ENCODE measurements around the gene LCN9. TPM values are rescaled to one million over a fixed set of nuclear protein-coding genes. Genes with fewer than 3 reads are reported as not detected.

LCN9 gene
- total and polyA plus RNA-seq, 5 donors = not detected

DNA sequence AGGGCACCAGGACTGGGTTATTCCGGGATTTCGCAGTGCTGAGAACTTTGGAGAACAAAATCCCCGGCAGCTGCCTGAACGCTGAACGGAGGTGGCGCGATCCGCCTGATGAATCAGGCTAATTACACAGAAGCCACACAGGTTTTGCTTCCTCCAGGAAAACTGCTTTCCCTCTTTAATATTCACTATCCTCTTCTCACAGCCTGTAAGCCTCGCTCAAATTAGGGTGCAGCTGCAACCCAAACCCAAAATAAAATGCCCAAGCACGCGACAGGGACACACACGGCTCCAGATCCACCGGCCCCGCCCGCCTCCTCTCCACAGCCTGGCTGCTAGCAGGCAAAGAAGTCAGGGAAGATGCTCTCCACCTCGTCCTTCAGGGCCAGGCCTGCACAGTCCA is 30.2 kb downstream of the LCN9 start:
- Histone ChIP-seq H3K27ac (ENCODE audit: low read length) (no peak overlapping the region), H3K9me3 (ENCODE audit: control insufficient read depth, low read length) (no peaks in the 10 kb centered on the region), H3K4me3 (ENCODE audit: low read length) (no peak overlapping the region), H3K27me3 (ENCODE audit: control insufficient read depth, insufficient read depth) (no peaks in the 10 kb centered on the region), H3K4me1 (ENCODE audit: control insufficient read depth, insufficient read depth, low read length) (no peaks in the 10 kb centered on the region)
- intact Hi-C loops (cut with DNase I) = no loop called here
- no peak for DNase-seq
- ATAC-seq = no peak
- WGBS = 78% methylated on average over 16 of the region's 16 CpGs

DNA sequence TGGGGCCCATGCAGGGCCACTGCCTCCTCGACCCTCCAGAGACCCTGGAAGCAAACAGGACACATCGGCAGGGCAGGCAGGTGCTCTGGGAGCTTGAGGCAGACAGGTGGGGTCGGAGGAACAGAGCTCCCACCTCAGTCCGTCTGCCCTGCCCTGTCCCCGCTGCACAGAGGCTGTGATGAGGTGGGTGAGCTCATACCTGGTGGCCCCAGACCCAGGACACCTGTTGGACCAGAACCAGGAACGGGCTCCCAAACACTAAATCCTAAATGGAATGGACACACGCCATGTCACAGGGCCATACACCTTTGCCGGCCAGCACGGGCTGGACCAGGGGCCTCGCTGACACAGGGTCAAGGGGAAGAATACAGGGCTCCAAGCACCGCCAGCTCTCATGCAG is 30.7 kb downstream of the LCN9 start:
- Histone ChIP-seq H3K4me3 (ENCODE audit: low read length) (no peak overlapping the region), H3K27ac (ENCODE audit: low read length) (no peak overlapping the region), H3K9me3 (ENCODE audit: control insufficient read depth, low read length) (no peaks in the 10 kb centered on the region), H3K4me1 (ENCODE audit: control insufficient read depth, insufficient read depth, low read length) (no peaks in the 10 kb centered on the region), H3K27me3 (ENCODE audit: control insufficient read depth, insufficient read depth) (no peaks in the 10 kb centered on the region)
- 78% methylated on average over 11 of the region's 11 CpGs for WGBS
- intact Hi-C loops (cut with DNase I) = no loop called here
- no peak for DNase-seq
- no peak for ATAC-seq

DNA sequence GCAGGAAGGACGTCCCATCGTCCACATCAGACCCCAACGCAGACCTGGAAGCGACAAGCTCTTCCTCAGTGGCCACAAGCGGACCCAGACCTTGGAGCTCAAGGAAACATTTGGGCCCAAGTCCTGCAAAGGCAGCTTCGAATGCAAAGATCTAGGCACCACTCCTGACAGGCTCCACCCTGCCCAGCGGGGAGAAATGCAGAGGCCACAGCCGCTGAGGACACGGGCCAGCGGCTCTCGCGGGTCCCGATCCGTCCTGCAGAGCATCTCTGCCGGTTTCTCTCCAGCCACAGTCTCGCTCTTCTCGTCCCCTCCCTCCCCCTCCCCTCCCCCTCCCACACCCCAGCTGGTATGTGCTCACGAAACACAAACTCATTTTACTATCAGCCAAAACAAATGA is 31.3 kb downstream of the LCN9 start:
- Histone ChIP-seq H3K27ac (ENCODE audit: low read length) (no peak overlapping the region), H3K9me3 (ENCODE audit: control insufficient read depth, low read length) (no peaks in the 10 kb centered on the region), H3K4me1 (ENCODE audit: control insufficient read depth, insufficient read depth, low read length) (no peaks in the 10 kb centered on the region), H3K27me3 (ENCODE audit: control insufficient read depth, insufficient read depth) (no peaks in the 10 kb centered on the region), H3K4me3 (ENCODE audit: low read length) (no peak overlapping the region)
- ATAC-seq (no peak), DNase-seq (no peak)
- intact Hi-C loops (cut with DNase I) = no loop called here
- 53% methylated on average over 18 of the region's 18 CpGs for WGBS

GRCh38 chr9:135695036-135695435 is 31.9 kb downstream of the LCN9 start:
- 87% methylated on average over 16 of the region's 16 CpGs for WGBS
- H3K27me3 ChIP-seq (ENCODE audit: control insufficient read depth, insufficient read depth) = no peaks in the 10 kb centered on the region

DNA sequence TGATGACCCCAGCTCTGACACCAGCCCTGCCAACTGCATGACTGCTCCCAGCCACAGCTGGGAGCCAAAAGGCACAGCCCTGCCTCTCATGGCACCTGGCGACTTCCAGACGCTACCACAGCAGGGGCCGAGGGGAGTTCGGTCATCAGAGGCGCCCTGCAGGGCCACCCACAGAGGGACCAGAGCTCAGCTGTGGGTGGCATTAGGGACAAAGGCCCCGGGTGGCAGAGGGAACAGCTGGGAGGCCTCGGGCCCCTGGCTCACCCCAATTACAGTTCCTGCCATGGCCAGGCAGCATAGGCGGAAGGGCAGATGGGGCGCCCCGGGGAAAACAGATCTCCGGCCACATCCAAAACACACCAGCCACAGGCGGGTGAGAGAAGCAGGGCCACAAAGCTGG is 32.5 kb downstream of the LCN9 start:
- DNase-seq = no peak

More at GRCh38 chr9:135695036-135695435, 31.9 kb downstream of the LCN9 start:
- no peak overlapping the region for H3K4me3 ChIP-seq (ENCODE audit: low read length)
- no peak for ATAC-seq
- no peaks in the 10 kb centered on the region for H3K9me3 ChIP-seq (ENCODE audit: control insufficient read depth, low read length)
- DNase-seq = no peak
- no peak overlapping the region for H3K27ac ChIP-seq (ENCODE audit: low read length)
- intact Hi-C loops (cut with DNase I) = no loop called here
- no peaks in the 10 kb centered on the region for H3K4me1 ChIP-seq (ENCODE audit: control insufficient read depth, insufficient read depth, low read length)

DNA sequence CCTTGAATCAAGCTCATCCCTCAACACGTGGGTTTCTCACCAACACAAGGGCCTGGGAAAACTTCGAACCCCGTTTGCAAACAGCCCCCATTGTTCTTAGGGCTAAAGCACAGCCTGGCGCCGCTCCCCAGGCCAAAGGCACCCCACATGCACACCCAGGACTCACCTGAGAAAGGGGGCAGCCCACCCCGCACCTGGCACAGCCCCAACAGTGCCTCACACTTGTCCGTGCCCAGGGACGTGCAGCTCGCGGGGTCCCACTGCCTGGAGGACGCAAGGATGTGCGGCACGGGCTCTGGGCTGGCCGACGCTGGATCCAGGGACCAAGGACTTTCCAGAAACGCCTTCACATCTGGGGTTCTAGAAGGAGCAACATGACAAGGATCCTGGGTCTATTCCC is 33.3 kb downstream of the LCN9 start:
- WGBS = 76% methylated on average over 16 of the region's 16 CpGs
- Histone ChIP-seq H3K9me3 (ENCODE audit: control insufficient read depth, low read length) (no peaks in the 10 kb centered on the region), H3K27me3 (ENCODE audit: control insufficient read depth, insufficient read depth) (no peaks in the 10 kb centered on the region), H3K4me3 (ENCODE audit: low read length) (no peak overlapping the region), H3K4me1 (ENCODE audit: control insufficient read depth, insufficient read depth, low read length) (no peaks in the 10 kb centered on the region), H3K27ac (ENCODE audit: low read length) (no peak overlapping the region)
- intact Hi-C loops (cut with DNase I) = no loop called here
- ATAC-seq (no peak), DNase-seq (no peak)

More for the DNA sequence above, 32.5 kb downstream of the LCN9 start:
- Histone ChIP-seq H3K27me3 (ENCODE audit: control insufficient read depth, insufficient read depth) (no peaks in the 10 kb centered on the region), H3K27ac (ENCODE audit: low read length) (no peak overlapping the region), H3K9me3 (ENCODE audit: control insufficient read depth, low read length) (no peaks in the 10 kb centered on the region), H3K4me3 (ENCODE audit: low read length) (no peak overlapping the region), H3K4me1 (ENCODE audit: control insufficient read depth, insufficient read depth, low read length) (no peaks in the 10 kb centered on the region)
- no peak for ATAC-seq
- intact Hi-C loops (cut with DNase I) = no loop called here
- WGBS = 83% methylated on average over 12 of the region's 12 CpGs

DNA sequence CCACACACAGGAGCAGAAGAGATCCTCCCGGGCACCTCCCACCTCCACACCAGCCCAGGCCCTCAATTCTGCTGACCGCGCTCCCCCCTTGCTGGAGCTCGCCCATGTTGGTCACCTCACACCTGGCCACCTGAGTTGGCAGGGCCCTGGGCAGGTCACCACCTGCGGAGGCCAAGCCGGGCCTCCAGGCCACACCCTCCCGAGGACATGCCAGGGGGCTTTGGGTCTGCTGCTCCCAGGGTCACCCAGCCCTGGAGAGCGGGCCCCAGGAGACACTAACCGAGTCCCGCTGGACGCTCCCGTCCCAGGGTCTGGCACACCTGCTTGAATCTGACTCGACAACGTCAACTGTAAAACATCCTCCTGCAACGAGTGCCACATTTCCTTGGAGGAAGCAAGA is 34.1 kb downstream of the LCN9 start:
- Histone ChIP-seq H3K4me3 (ENCODE audit: low read length) (no peak overlapping the region), H3K4me1 (ENCODE audit: control insufficient read depth, insufficient read depth, low read length) (no peaks in the 10 kb centered on the region), H3K27me3 (ENCODE audit: control insufficient read depth, insufficient read depth) (no peaks in the 10 kb centered on the region), H3K27ac (ENCODE audit: low read length) (no peak overlapping the region), H3K9me3 (ENCODE audit: control insufficient read depth, low read length) (no peaks in the 10 kb centered on the region)
- WGBS = 77% methylated on average over 15 of the region's 15 CpGs
- intact Hi-C loops (cut with DNase I) = no loop called here
- ATAC-seq (no peak), DNase-seq (no peak)

- Histone ChIP-seq H3K4me1 (ENCODE audit: control insufficient read depth, insufficient read depth, low read length) (no peaks in the 10 kb centered on the region), H3K4me3 (ENCODE audit: low read length) (no peak overlapping the region), H3K27ac (ENCODE audit: low read length) (no peak overlapping the region), H3K27me3 (ENCODE audit: control insufficient read depth, insufficient read depth) (no peaks in the 10 kb centered on the region), H3K9me3 (ENCODE audit: control insufficient read depth, low read length) (no peaks in the 10 kb centered on the region)
- WGBS = 61% methylated on average over 21 of the region's 21 CpGs
- intact Hi-C loops (cut with DNase I) = no loop called here
- DNase-seq (no peak), ATAC-seq (no peak)
Observed at GRCh38 chr9:135698236-135698635, 35.1 kb downstream of the LCN9 start.

- intact Hi-C loops (cut with DNase I) = no loop called here
- Histone ChIP-seq H3K4me3 (ENCODE audit: low read length) (no peak overlapping the region), H3K27ac (ENCODE audit: low read length) (no peak overlapping the region), H3K27me3 (ENCODE audit: control insufficient read depth, insufficient read depth) (no peaks in the 10 kb centered on the region), H3K9me3 (ENCODE audit: control insufficient read depth, low read length) (no peaks in the 10 kb centered on the region), H3K4me1 (ENCODE audit: control insufficient read depth, insufficient read depth, low read length) (no peaks in the 10 kb centered on the region)
- DNase-seq (no peak), ATAC-seq (no peak)
- WGBS = 69% methylated on average over 19 of the region's 19 CpGs
Observed at GRCh38 chr9:135698767-135699166, 35.7 kb downstream of the LCN9 start.

GRCh38 chr9:135699440-135699839 is 36.3 kb downstream of the LCN9 start, which contains the start of gene SOHLH1:
Gene SOHLH1, minus strand, starts transcription at chr9:135699481. Its CDS starts 14 bp downstream, at chr9:135699467.
- DNase-seq (no peak), ATAC-seq (no peak)
- intact Hi-C loops (cut with DNase I) = no loop called here
- H3K27ac ChIP-seq (ENCODE audit: low read length) = no peak within 1 kb of the TSS
- no peaks in the 10 kb centered on the region for H3K9me3 ChIP-seq (ENCODE audit: control insufficient read depth, low read length)
- H3K4me3 ChIP-seq (ENCODE audit: low read length) = no peak within 1 kb of the TSS
- H3K4me1 ChIP-seq (ENCODE audit: control insufficient read depth, insufficient read depth, low read length) = no peaks in the 10 kb centered on the region
- H3K27me3 ChIP-seq (ENCODE audit: control insufficient read depth, insufficient read depth) = no peaks in the 10 kb centered on the region
- 81% methylated on average over 30 of the region's 30 CpGs for WGBS

DNA sequence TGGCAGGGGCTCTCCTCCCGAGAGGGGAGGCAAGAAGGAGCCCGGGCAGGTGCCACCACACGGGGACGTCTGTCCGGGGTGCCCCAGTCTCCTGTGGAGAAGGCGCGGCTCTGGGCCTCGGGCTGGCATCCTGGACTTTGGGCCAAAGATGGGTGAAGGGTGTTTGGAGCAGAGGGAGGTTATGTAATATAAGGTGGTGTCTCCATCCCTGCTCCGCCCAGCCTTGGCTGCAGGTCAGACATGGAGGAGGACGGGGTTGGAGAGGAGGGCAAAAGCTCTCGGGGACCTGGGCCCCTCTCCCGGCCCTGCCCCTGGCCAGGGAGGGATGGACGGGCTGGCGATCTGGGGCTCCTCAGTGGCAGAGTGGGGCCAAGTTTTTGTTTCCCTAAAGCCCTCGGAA is 37.4 kb downstream of the LCN9 start:
- Histone ChIP-seq H3K4me3 (ENCODE audit: low read length) (no peak overlapping the region), H3K27ac (ENCODE audit: low read length) (no peak overlapping the region), H3K4me1 (ENCODE audit: control insufficient read depth, insufficient read depth, low read length) (no peaks in the 10 kb centered on the region), H3K27me3 (ENCODE audit: control insufficient read depth, insufficient read depth) (no peaks in the 10 kb centered on the region), H3K9me3 (ENCODE audit: control insufficient read depth, low read length) (no peaks in the 10 kb centered on the region)
- ATAC-seq (no peak), DNase-seq (no peak)
- WGBS = 69% methylated on average over 15 of the region's 15 CpGs
- intact Hi-C loops (cut with DNase I) = loop anchor here in 1 of 4 donors (10.0 kb wide), 1 partner anchor 424 kb away; no protein-coding TSS in a partner anchor
